Measurements from ENCODE around the gene BICC1. TPM values are rescaled to one million over a fixed set of nuclear protein-coding genes. Genes with fewer than 3 reads are reported as not detected.

BICC1 gene
- total RNA-seq, 1 experiment from 2014 or later: 12.2 TPM

- no peak for DNase-seq (ENCODE audit: low read depth)
Observed at GRCh38 chr10:58557714-58558113, 45.0 kb downstream of the BICC1 start.

- no peak for DNase-seq (ENCODE audit: low read depth)
Observed at GRCh38 chr10:58560068-58560467, 47.4 kb downstream of the BICC1 start.

GRCh38 chr10:58565271-58565670, 52.6 kb downstream of the BICC1 start:
- DNase-seq (ENCODE audit: low read depth): no peak

- DNase-seq (ENCODE audit: low read depth): no peak
Observed at GRCh38 chr10:58567652-58568051, 55.0 kb downstream of the BICC1 start.

GRCh38 chr10:58568428-58568935, 55.8 kb downstream of the BICC1 start:
- no peak for DNase-seq (ENCODE audit: low read depth)

- DNase-seq (ENCODE audit: low read depth): no peak
Observed at GRCh38 chr10:58570307-58570723, 57.6 kb downstream of the BICC1 start.

- DNase-seq (ENCODE audit: low read depth): no peak
Observed at GRCh38 chr10:58570979-58571378, 58.3 kb downstream of the BICC1 start.

GRCh38 chr10:58573144-58573543, 60.5 kb downstream of the BICC1 start:
- no peak for DNase-seq (ENCODE audit: low read depth)

- no peak for DNase-seq (ENCODE audit: low read depth)
Observed at GRCh38 chr10:58574058-58574457, 61.4 kb downstream of the BICC1 start.

GRCh38 chr10:58575491-58575890, 62.8 kb downstream of the BICC1 start:
- no peak for DNase-seq (ENCODE audit: low read depth)

- DNase-seq (ENCODE audit: low read depth): no peak
Observed at GRCh38 chr10:58576751-58577436, 64.2 kb downstream of the BICC1 start.

- no peak for DNase-seq (ENCODE audit: low read depth)
Observed at GRCh38 chr10:58577437-58577777, 64.7 kb downstream of the BICC1 start.

GRCh38 chr10:58578366-58578765, 65.7 kb downstream of the BICC1 start:
- DNase-seq (ENCODE audit: low read depth): no peak

GRCh38 chr10:58579011-58579655, 66.5 kb downstream of the BICC1 start:
- no peak for DNase-seq (ENCODE audit: low read depth)

GRCh38 chr10:58582045-58582444, 69.4 kb downstream of the BICC1 start:
- no peak for DNase-seq (ENCODE audit: low read depth)

GRCh38 chr10:58585435-58585834, 72.8 kb downstream of the BICC1 start:
- no peak for DNase-seq (ENCODE audit: low read depth)

GRCh38 chr10:58586282-58587245, 73.9 kb downstream of the BICC1 start:
- no peak for DNase-seq (ENCODE audit: low read depth)

GRCh38 chr10:58587676-58588075, 75.0 kb downstream of the BICC1 start:
- no peak for DNase-seq (ENCODE audit: low read depth)

GRCh38 chr10:58588673-58589265, 76.1 kb downstream of the BICC1 start:
- DNase-seq (ENCODE audit: low read depth): peak; percentile 15

- peak; percentile 76 for DNase-seq (ENCODE audit: low read depth)
Observed at GRCh38 chr10:58590152-58590840, 77.6 kb downstream of the BICC1 start.

GRCh38 chr10:58590924-58591323, 78.3 kb downstream of the BICC1 start:
- no peak for DNase-seq (ENCODE audit: low read depth)

Measured in Daoy (cell line).